Neural progenitor cell (in vitro differentiated cells): ENCODE results near the gene CNOT6L. TPM values are rescaled to one million over a fixed set of nuclear protein-coding genes. Genes with fewer than 3 reads are reported as not detected.

Experiments used
- DNase-seq: peaks from one replicate; pipeline ENCODE4 v3.0.0-alpha.2; 2016; ENCODE audit warnings: low spot score
- H2AFZ ChIP-seq: fragments of 200-600 bp; sonication (generic); replicated peaks from 2 replicates; pipeline ENCODE4 v1.6.1; 2016; ENCODE audit warnings: antibody characterized with exemption
- H3F3A ChIP-seq: fragments of 200-600 bp; sonication (generic); 2 replicates; pipeline ENCODE4 v1.6.1; 2016; ENCODE audit warnings: antibody characterized with exemption, low read depth
- H3K27ac ChIP-seq: fragments of 200-600 bp; sonication (generic); 2 replicates; pipeline ENCODE4 v1.5.1; 2016; ENCODE audit warnings: mild to moderate bottlenecking
- H3K27me3 ChIP-seq: fragments of 200-600 bp; sonication (generic); 2 replicates; pipeline ENCODE4 v1.6.1; 2016; ENCODE audit warnings: mild to moderate bottlenecking, moderate library complexity
- H3K36me3 ChIP-seq: fragments of 200-600 bp; sonication (generic); 2 replicates; pipeline ENCODE4 v1.5.1; 2016
- H3K4me1 ChIP-seq: fragments of 200-600 bp; sonication (generic); 2 replicates; pipeline ENCODE4 v1.6.1; 2016; ENCODE audit warnings: mixed run types
- H3K4me2 ChIP-seq: fragments of 200-600 bp; sonication (generic); 2 replicates; pipeline ENCODE4 v1.6.1; 2016
- H3K4me3 ChIP-seq: fragments of 200-600 bp; sonication (generic); 2 replicates; pipeline ENCODE4 v1.5.1; 2016
- H3K79me2 ChIP-seq: fragments of 200-600 bp; sonication (generic); 2 replicates; pipeline ENCODE4 v1.6.1; 2016; ENCODE audit warnings: low read depth
- H3K9ac ChIP-seq: fragments of 200-600 bp; sonication (generic); 2 replicates; pipeline ENCODE4 v1.6.1; 2016
- H3K9me3 ChIP-seq: fragments of 200-600 bp; sonication (generic); 2 replicates; pipeline ENCODE4 v1.5.1; 2016; ENCODE audit warnings: low read depth
- H4K20me1 ChIP-seq: fragments of 200-600 bp; sonication (generic); 2 replicates; pipeline ENCODE4 v1.6.1; 2016; ENCODE audit warnings: low read depth
- H3K27ac Mint-ChIP-seq: 3 replicates; pipeline ENCODE4 v1.8.0; 2021; ENCODE audit warnings: mixed read lengths
- H3K27me3 Mint-ChIP-seq: 2 replicates; pipeline ENCODE4 v1.8.0; 2022; ENCODE audit warnings: low read depth, mild to moderate bottlenecking, inconsistent platforms, moderate library complexity, mixed read lengths; ENCODE audit not compliant: insufficient read depth
- H3K36me3 Mint-ChIP-seq: 3 replicates; pipeline ENCODE4 v1.8.0; 2021; ENCODE audit warnings: mixed read lengths
- H3K4me1 Mint-ChIP-seq: 3 replicates; pipeline ENCODE4 v1.8.0; 2021; ENCODE audit warnings: mixed read lengths
- H3K4me3 Mint-ChIP-seq: 3 replicates; pipeline ENCODE4 v1.8.0; 2021; ENCODE audit warnings: mild to moderate bottlenecking, moderate library complexity, mixed read lengths
- H3K9me3 Mint-ChIP-seq: 3 replicates; pipeline ENCODE4 v1.8.0; 2020; ENCODE audit warnings: mixed read lengths
- EZH2 ChIP-seq: fragments of 200-600 bp; sonication (generic); IDR thresholded peaks from 2 replicates; pipeline ENCODE4 v1.6.1; 2017; ENCODE audit warnings: antibody characterized with exemption, mild to moderate bottlenecking, moderate library complexity
- EZH2phosphoT487 ChIP-seq: fragments of 200-600 bp; sonication (generic); IDR thresholded peaks from 2 replicates; pipeline ENCODE4 v1.6.1; 2017; ENCODE audit warnings: antibody characterized with exemption
- total RNA-seq: library from RNA; depleted of rRNA; stranded (reverse); fragments of >200 nt; gene quantifications from 2 replicates; pipeline ENCODE4 v1.2.3, GENCODE V29; 2015; ENCODE audit warnings: low replicate concordance
- TF ChIP-seq, protein P1 (sequence below): fragments of 200-600 bp; sonication (generic); IDR thresholded peaks from 2 replicates; pipeline ENCODE4 v1.5.1; 2017; ENCODE audit warnings: antibody characterized with exemption, mild to moderate bottlenecking

Gene CNOT6L
- total RNA-seq, 1 donor from 2014 or later = 7.5 TPM

DNA sequence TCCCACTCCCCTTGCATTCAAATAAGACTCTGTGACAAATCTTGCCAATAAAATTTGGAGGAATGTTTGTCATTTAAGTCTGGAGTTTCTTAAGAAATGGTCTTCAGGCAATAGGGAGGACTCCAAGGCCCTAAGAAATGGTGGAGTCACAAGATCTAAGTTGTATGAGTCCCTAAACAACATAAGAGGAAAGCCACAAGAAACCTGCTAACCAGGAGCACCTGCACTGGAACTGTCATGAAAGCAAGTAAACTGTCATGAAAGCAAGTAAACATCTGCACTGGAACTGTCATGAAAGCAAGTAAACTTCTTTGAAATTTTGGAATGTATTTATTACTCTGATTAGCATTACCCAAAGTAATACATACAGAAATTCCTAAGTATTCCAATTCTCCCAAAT lies 3.5 kb downstream of the CNOT6L start:
- Histone ChIP-seq H2AFZ (no peak overlapping the region), H3K4me3 (no peak overlapping the region), H3K9me3 (no peaks in the 10 kb centered on the region), H3K27me3 (peaks cover 13% of the 10 kb centered on the region), H3K79me2 (peaks cover 12% of the 10 kb centered on the region), H3K9ac (no peak overlapping the region), H3K27ac (no peak overlapping the region), H4K20me1 (peaks cover 15% of the 10 kb centered on the region), H3K4me2 (no peak overlapping the region), H3F3A (peaks cover 15% of the 10 kb centered on the region), H3K36me3 (no peaks in the 10 kb centered on the region), H3K4me1 (peaks cover 6% of the 10 kb centered on the region)
- H3K9me3 Mint-ChIP-seq = peaks cover 4% of the 10 kb centered on the region
- H3K36me3 Mint-ChIP-seq = peaks cover 2% of the 10 kb centered on the region
- no peak overlapping the region for H3K27ac Mint-ChIP-seq
- peaks cover 10% of the 10 kb centered on the region for H3K4me1 Mint-ChIP-seq
- peaks cover 2% of the 10 kb centered on the region for H3K27me3 Mint-ChIP-seq
- H3K4me3 Mint-ChIP-seq = no peak overlapping the region
- no peak for DNase-seq
- TF ChIP-seq EZH2phosphoT487 = no peak
- TF ChIP-seq, protein P1, sequence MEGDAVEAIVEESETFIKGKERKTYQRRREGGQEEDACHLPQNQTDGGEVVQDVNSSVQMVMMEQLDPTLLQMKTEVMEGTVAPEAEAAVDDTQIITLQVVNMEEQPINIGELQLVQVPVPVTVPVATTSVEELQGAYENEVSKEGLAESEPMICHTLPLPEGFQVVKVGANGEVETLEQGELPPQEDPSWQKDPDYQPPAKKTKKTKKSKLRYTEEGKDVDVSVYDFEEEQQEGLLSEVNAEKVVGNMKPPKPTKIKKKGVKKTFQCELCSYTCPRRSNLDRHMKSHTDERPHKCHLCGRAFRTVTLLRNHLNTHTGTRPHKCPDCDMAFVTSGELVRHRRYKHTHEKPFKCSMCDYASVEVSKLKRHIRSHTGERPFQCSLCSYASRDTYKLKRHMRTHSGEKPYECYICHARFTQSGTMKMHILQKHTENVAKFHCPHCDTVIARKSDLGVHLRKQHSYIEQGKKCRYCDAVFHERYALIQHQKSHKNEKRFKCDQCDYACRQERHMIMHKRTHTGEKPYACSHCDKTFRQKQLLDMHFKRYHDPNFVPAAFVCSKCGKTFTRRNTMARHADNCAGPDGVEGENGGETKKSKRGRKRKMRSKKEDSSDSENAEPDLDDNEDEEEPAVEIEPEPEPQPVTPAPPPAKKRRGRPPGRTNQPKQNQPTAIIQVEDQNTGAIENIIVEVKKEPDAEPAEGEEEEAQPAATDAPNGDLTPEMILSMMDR = no peak
- no peak for TF ChIP-seq EZH2

DNA sequence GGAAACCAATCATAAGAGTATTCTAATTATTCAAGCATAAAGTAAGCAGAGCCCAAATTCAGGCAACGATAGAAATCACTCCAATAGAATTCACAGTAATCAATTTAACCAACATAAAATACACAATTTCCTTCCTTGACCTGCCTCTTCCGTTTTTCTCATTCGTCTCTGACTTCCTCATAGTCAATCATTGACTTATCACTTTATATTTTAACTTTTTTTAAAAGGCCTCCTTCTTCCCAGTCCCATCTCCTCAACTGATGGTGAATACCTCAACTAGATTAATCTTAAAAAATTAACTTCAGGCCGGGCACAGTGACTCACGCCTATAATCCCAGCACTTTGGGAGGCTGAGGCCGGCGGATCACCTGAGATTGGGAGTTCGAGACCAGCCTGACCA lies 13.3 kb downstream of the CNOT6L start:
- no peaks in the 10 kb centered on the region for H3K79me2 ChIP-seq

DNA sequence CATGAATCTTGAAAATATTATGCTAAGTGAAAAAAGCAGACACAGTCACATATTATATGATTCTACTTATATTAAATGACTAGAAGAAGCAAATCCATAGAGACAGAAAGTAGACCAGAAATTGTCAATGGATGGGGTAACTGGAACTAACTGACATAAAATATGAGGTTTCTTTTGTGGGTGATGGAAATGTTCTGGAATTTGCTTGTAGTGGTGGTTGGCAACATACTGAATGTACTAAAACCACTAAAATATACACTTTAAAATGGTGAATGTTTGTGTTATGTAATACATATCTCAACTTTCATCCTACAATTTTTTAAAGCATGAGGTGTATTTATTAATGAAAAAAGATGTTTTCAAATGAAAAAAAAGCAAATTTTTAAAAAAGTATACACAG lies 14.7 kb downstream of the CNOT6L start:
- DNase-seq = no peak
- H2AFZ ChIP-seq = no peak overlapping the region
- Mint-ChIP-seq H3K4me1 (peaks cover 6% of the 10 kb centered on the region), H3K27ac (no peak overlapping the region), H3K36me3 (peaks cover 4% of the 10 kb centered on the region), H3K9me3 (peaks cover 2% of the 10 kb centered on the region), H3K4me3 (no peak overlapping the region), H3K27me3 (no peaks in the 10 kb centered on the region)
- no peaks in the 10 kb centered on the region for H3K27me3 ChIP-seq
- no peak overlapping the region for H3K27ac ChIP-seq
- H3F3A ChIP-seq = no peaks in the 10 kb centered on the region
- no peak for TF ChIP-seq EZH2
- no peak for TF ChIP-seq EZH2phosphoT487
- TF ChIP-seq, protein P1 = no peak
- no peaks in the 10 kb centered on the region for H3K79me2 ChIP-seq
- peaks cover 8% of the 10 kb centered on the region for H3K4me1 ChIP-seq
- no peaks in the 10 kb centered on the region for H3K36me3 ChIP-seq
- H3K4me2 ChIP-seq = no peak overlapping the region
- H3K9ac ChIP-seq = no peak overlapping the region
- no peak overlapping the region for H3K4me3 ChIP-seq
- H4K20me1 ChIP-seq = no peaks in the 10 kb centered on the region
- no peaks in the 10 kb centered on the region for H3K9me3 ChIP-seq

More for the DNA sequence above, 13.3 kb downstream of the CNOT6L start:
- H3K4me2 ChIP-seq = no peak overlapping the region
- H3K27me3 ChIP-seq = no peaks in the 10 kb centered on the region
- H3K4me1 ChIP-seq = peaks cover 4% of the 10 kb centered on the region
- H3K4me3 ChIP-seq = no peak overlapping the region
- H2AFZ ChIP-seq = no peak overlapping the region
- H3K4me3 Mint-ChIP-seq = no peak overlapping the region
- DNase-seq = no peak
- no peak overlapping the region for H3K27ac ChIP-seq
- H3K9me3 ChIP-seq = no peaks in the 10 kb centered on the region
- H4K20me1 ChIP-seq = no peaks in the 10 kb centered on the region
- H3K27me3 Mint-ChIP-seq = no peaks in the 10 kb centered on the region
- no peak overlapping the region for H3K27ac Mint-ChIP-seq
- TF ChIP-seq EZH2 = no peak
- TF ChIP-seq, protein P1 = no peak
- peaks cover 4% of the 10 kb centered on the region for H3K36me3 Mint-ChIP-seq
- peaks cover 2% of the 10 kb centered on the region for H3K9me3 Mint-ChIP-seq
- H3K4me1 Mint-ChIP-seq = peaks cover 6% of the 10 kb centered on the region
- H3K36me3 ChIP-seq = no peaks in the 10 kb centered on the region
- H3F3A ChIP-seq = no peaks in the 10 kb centered on the region
- H3K9ac ChIP-seq = no peak overlapping the region
